GM10248 (cell line): ENCODE measurements around the gene DEFB129.
A peak's percentile ranks its signal among the peaks of the same experiment; 100 is the strongest.
"Not testable (repeated sequence)": the region's sequence is repeated elsewhere in the genome, so short reads cannot be mapped to it uniquely, and the experiment has no call there.

Experiments used
- CTCF ChIA-PET: fragments of 300-600 bp; sonication (Branson Sonifier 250); formaldehyde crosslinking; extraction: SDS; loops from one replicate; lab custom pipeline; 2021; ENCODE audit warnings: antibody characterized with exemption; lab: Yijun Ruan, JAX
- POLR2A ChIA-PET: fragments of 350-650 bp; sonication (Branson Sonifier 250); formaldehyde crosslinking; extraction: SDS; loops from one replicate; lab custom pipeline; 2020; ENCODE audit warnings: antibody characterized with exemption; lab: Yijun Ruan, JAX
- DNase-seq: peaks from one replicate; pipeline ENCODE4 v3.0.0; 2012; ENCODE audit errors: extremely low spot score
- CTCF ChIP-seq: IDR thresholded peaks from 2 replicates; pipeline ENCODE4 v1.5.1; 2012; ENCODE audit warnings: mild to moderate bottlenecking, low read depth; ENCODE audit errors: extremely low read depth, missing control alignments, control extremely low read depth

DEFB129 gene

GRCh38 chr20:251354-251753 lies 24.3 kb downstream of the DEFB129 start:
- no peak for DNase-seq
- no peak for TF ChIP-seq CTCF
- ChIA-PET POLR2A (no interaction called here), CTCF (no interaction called here)

- no peak for DNase-seq
- CTCF ChIA-PET, result interaction anchor here (1.8 kb wide), 1 partner anchor 13 kb away, joined by 8 read pairs; no protein-coding TSS in a partner anchor
- POLR2A ChIA-PET, result no interaction called here
- TF ChIP-seq CTCF, result no peak
These were observed 25.7 kb downstream of the DEFB129 start for GRCh38 chr20:252801-253200.

- CTCF ChIA-PET, result interaction anchor here (1.8 kb wide), 1 partner anchor 13 kb away, joined by 8 read pairs; no protein-coding TSS in a partner anchor
These were observed 26.4 kb downstream of the DEFB129 start for GRCh38 chr20:253447-253846.

GRCh38 chr20:257419-257818 lies 30.4 kb downstream of the DEFB129 start, which contains the start of gene DEFB132:
DEFB132 (plus strand) TSS chr20:257724; CDS start chr20:257779, 55 bp downstream.
- no peak for TF ChIP-seq CTCF
- CTCF ChIA-PET, result interaction anchor here (1.7 kb wide), 2 partner anchors 9 to 12 kb away, joined by 8 to 10 read pairs; no protein-coding TSS in a partner anchor
- no peak for DNase-seq

More at GRCh38 chr20:253447-253846, 26.4 kb downstream of the DEFB129 start:
- DNase-seq, POLR2A ChIA-PET: not testable (repeated sequence)

GRCh38 chr20:258269-258858 lies 31.3 kb downstream of the DEFB129 start:
- ChIA-PET CTCF (interaction anchor here (0.9 to 1.7 kb wide), 5 partner anchors 8 to 72 kb away, joined by 3 to 10 read pairs (median 8); no protein-coding TSS in a partner anchor), POLR2A (no interaction called here)
- DNase-seq, result no peak
- no peak for TF ChIP-seq CTCF

More at GRCh38 chr20:257419-257818, 30.4 kb downstream of the DEFB129 start, which contains the start of gene DEFB132:
- POLR2A ChIA-PET, result no interaction called here

- no peak for DNase-seq
- peak; percentile 10 for TF ChIP-seq CTCF
- POLR2A ChIA-PET, result no interaction called here
- CTCF ChIA-PET, result interaction anchor here (0.9 to 1.7 kb wide), 5 partner anchors 7 to 71 kb away, joined by 3 to 9 read pairs (median 4); no protein-coding TSS in a partner anchor
These were observed 31.9 kb downstream of the DEFB129 start for GRCh38 chr20:258963-259362.

GRCh38 chr20:259981-260380 lies 32.9 kb downstream of the DEFB129 start:
- DNase-seq, result no peak
- ChIA-PET POLR2A (no interaction called here), CTCF (interaction anchor here (0.9 kb wide), 1 partner anchor 9 kb away, joined by 4 read pairs; no protein-coding TSS in a partner anchor)
- no peak for TF ChIP-seq CTCF
